H1 (cell line): ENCODE data around the gene STEEP1. TPM values are rescaled to one million over a fixed set of nuclear protein-coding genes. Genes with fewer than 3 reads are reported as not detected.

Source experiments
- CTCF ChIA-PET: fragments of 300-600 bp; sonication (Branson Sonifier 250); formaldehyde crosslinking; loops from one replicate; lab custom pipeline; 2021; ENCODE audit not compliant: partially characterized antibody; lab: Charles Lee
- POLR2A ChIA-PET: fragments of 300-600 bp; sonication (Branson Sonifier 250); formaldehyde crosslinking; loops from one replicate; lab custom pipeline; 2021; ENCODE audit warnings: inconsistent platforms; ENCODE audit not compliant: partially characterized antibody; lab: Charles Lee
- DNase-seq, 2 experiments: peaks; one replicate each; pipeline versions ENCODE4 v3.0.0 to v3.0.0-alpha.2; 2010 to 2022; ENCODE audit warnings: low spot score in 2 of 2, low read depth in 1 of 2, mixed read lengths in 1 of 2
- FAIRE-seq: peaks from 2 replicates; lab custom pipeline; 2011; peaks lifted over from hg19 to GRCh38; lab: Jason Lieb, UNC
- H2AFZ ChIP-seq: 2 replicates; pipeline ENCODE4 v1.8.1; 2012; ENCODE audit warnings: low read length, inconsistent platforms
- H2AK5ac ChIP-seq: 2 replicates; pipeline ENCODE4 v1.6.1; 2013; ENCODE audit warnings: low read depth, low read length
- H2BK120ac ChIP-seq: replicated peaks from 2 replicates; pipeline ENCODE3; 2013; ENCODE audit warnings: low read depth, low read length, inconsistent platforms
- H2BK12ac ChIP-seq: 2 replicates; pipeline ENCODE4 v1.6.1; 2013; ENCODE audit warnings: low read depth, low read length
- H2BK15ac ChIP-seq: 2 replicates; pipeline ENCODE4 v1.6.1; 2013; ENCODE audit warnings: low read length
- H2BK20ac ChIP-seq: 2 replicates; pipeline ENCODE4 v1.6.1; 2013; ENCODE audit warnings: low read length
- H2BK5ac ChIP-seq: 2 replicates; pipeline ENCODE4 v1.6.1; 2013; ENCODE audit warnings: low read depth, low read length
- H3K14ac ChIP-seq: 2 replicates; pipeline ENCODE4 v1.6.1; 2013; ENCODE audit warnings: inconsistent platforms; ENCODE audit not compliant: insufficient read length
- H3K18ac ChIP-seq: 2 replicates; pipeline ENCODE4 v1.6.1; 2013; ENCODE audit warnings: low read length; ENCODE audit errors: extremely low read depth
- H3K23ac ChIP-seq: 2 replicates; pipeline ENCODE4 v1.6.1; 2013; ENCODE audit warnings: inconsistent platforms; ENCODE audit not compliant: insufficient read length
- H3K23me2 ChIP-seq: 2 replicates; pipeline ENCODE4 v1.6.1; 2013; ENCODE audit warnings: low read depth, low read length
- H3K27ac ChIP-seq: 2 replicates; pipeline ENCODE4 v1.6.1; 2011; ENCODE audit warnings: low read depth, low read length, inconsistent platforms
- H3K27me3 ChIP-seq, 4 experiments: replicated peaks in 1 of 4; 1 replicate in 1 of 4; 2 replicates in 3 of 4; pipeline versions ENCODE4 v1.6.1 to v1.8.1; 2011 to 2013; ENCODE audit warnings: low read length in 3 of 4, mild to moderate bottlenecking in 3 of 4, inconsistent platforms in 2 of 4, mixed read lengths in 2 of 4, moderate library complexity in 1 of 4; ENCODE audit not compliant: control insufficient read depth in 3 of 4, insufficient read depth in 3 of 4; ENCODE audit errors: extremely low read depth in 1 of 4
- H3K36me3 ChIP-seq, 4 experiments: 2 replicates each; pipeline versions ENCODE4 v1.6.1 to v1.8.1; 2011 to 2013; ENCODE audit warnings: mild to moderate bottlenecking in 4 of 4, low read length in 3 of 4, moderate library complexity in 2 of 4, control low read depth in 1 of 4, inconsistent platforms in 1 of 4; ENCODE audit not compliant: insufficient read depth in 4 of 4, control insufficient read depth in 2 of 4
- H3K4ac ChIP-seq: replicated peaks from 2 replicates; pipeline ENCODE3; 2013; ENCODE audit warnings: low read length, low read depth, mixed read lengths, inconsistent platforms; ENCODE audit not compliant: insufficient read length
- H3K4me1 ChIP-seq, 4 experiments: replicated peaks in 1 of 4; 1 replicate in 1 of 4; 2 replicates in 3 of 4; pipeline versions ENCODE4 v1.6.1 to v1.8.1; 2011 to 2013; ENCODE audit warnings: low read length in 3 of 4, inconsistent platforms in 2 of 4, mixed read lengths in 1 of 4; ENCODE audit not compliant: insufficient read depth in 4 of 4, control insufficient read depth in 3 of 4
- H3K4me2 ChIP-seq, 2 experiments: 2 replicates each; pipeline versions ENCODE4 v1.6.1 to v1.8.1; 2011 to 2013; ENCODE audit warnings: low read depth in 2 of 2, low read length in 2 of 2, control low read depth in 1 of 2, inconsistent platforms in 1 of 2, mild to moderate bottlenecking in 1 of 2; ENCODE audit not compliant: insufficient read depth in 1 of 2
- H3K4me3 ChIP-seq, 4 experiments: fragments of 200-600, 300-600 bp in 1 of 4; sonication (generic), shearing (Covaris generic), sonication (Bioruptor Twin) in 1 of 4; 2 replicates each; pipeline versions ENCODE4 v1.5.1 to v1.8.1; 2011 to 2016; ENCODE audit warnings: low read length in 4 of 4, low read depth in 3 of 4, control low read depth in 2 of 4, inconsistent platforms in 2 of 4, mild to moderate bottlenecking in 2 of 4, mixed read lengths in 1 of 4, moderate library complexity in 1 of 4; ENCODE audit not compliant: insufficient read depth in 2 of 4; ENCODE audit errors: extremely low read depth in 1 of 4
- H3K56ac ChIP-seq: replicated peaks from 2 replicates; pipeline ENCODE3; 2013; ENCODE audit warnings: low read depth, mild to moderate bottlenecking, mixed read lengths, low read length, inconsistent platforms; ENCODE audit not compliant: insufficient read length
- H3K79me1 ChIP-seq: 2 replicates; pipeline ENCODE4 v1.6.1; 2013; ENCODE audit warnings: low read depth, low read length, control low read depth
- H3K79me2 ChIP-seq, 2 experiments: 2 replicates each; pipeline versions ENCODE4 v1.6.1 to v1.8.1; 2012 to 2013; ENCODE audit warnings: low read length in 2 of 2, mild to moderate bottlenecking in 2 of 2, inconsistent platforms in 1 of 2; ENCODE audit not compliant: insufficient read depth in 2 of 2, control insufficient read depth in 1 of 2
- H3K9ac ChIP-seq, 4 experiments: replicated peaks in 1 of 4; 1 replicate in 1 of 4; 2 replicates in 3 of 4; pipeline versions ENCODE4 v1.6.1 to v1.8.1; 2011 to 2013; ENCODE audit warnings: low read depth in 3 of 4, low read length in 3 of 4, control low read depth in 2 of 4, mild to moderate bottlenecking in 2 of 4, moderate library complexity in 2 of 4, inconsistent platforms in 1 of 4; ENCODE audit errors: extremely low read depth in 1 of 4
- H3K9me3 ChIP-seq, 2 experiments: 2 replicates each; pipeline versions ENCODE4 v1.6.1 to v1.8.1; 2012 to 2013; ENCODE audit warnings: mild to moderate bottlenecking in 2 of 2, moderate library complexity in 2 of 2, control low read depth in 1 of 2, inconsistent platforms in 1 of 2, low read depth in 1 of 2, low read length in 1 of 2, mixed read lengths in 1 of 2; ENCODE audit not compliant: insufficient read depth in 2 of 2
- H4K20me1 ChIP-seq, 2 experiments: replicated peaks in 1 of 2; 2 replicates each; pipeline versions ENCODE3 to v1.8.1; 2011 to 2013; ENCODE audit warnings: inconsistent platforms in 2 of 2, low read length in 2 of 2, mild to moderate bottlenecking in 1 of 2; ENCODE audit not compliant: insufficient read depth in 2 of 2, control insufficient read depth in 1 of 2
- H4K5ac ChIP-seq: 2 replicates; pipeline ENCODE4 v1.6.1; 2013; ENCODE audit warnings: low read length, low read depth, mixed read lengths, inconsistent platforms; ENCODE audit not compliant: insufficient read length
- H4K8ac ChIP-seq: 2 replicates; pipeline ENCODE4 v1.8.0; 2013; ENCODE audit warnings: mild to moderate bottlenecking, moderate library complexity, low read length, inconsistent platforms; ENCODE audit not compliant: insufficient read depth; ENCODE audit errors: extremely low read depth
- H4K91ac ChIP-seq: replicated peaks from 2 replicates; pipeline ENCODE3; 2013; ENCODE audit warnings: low read length, mixed read lengths, inconsistent platforms; ENCODE audit not compliant: insufficient read length
- BACH1 ChIP-seq: IDR thresholded peaks from 2 replicates; pipeline ENCODE4 v1.6.1; 2012; ENCODE audit warnings: low read length, improper control_type of control experiment
- BRCA1 ChIP-seq: IDR thresholded peaks from 2 replicates; pipeline ENCODE4 v1.6.1; 2012; ENCODE audit warnings: low read depth, low read length, improper control_type of control experiment
- MAFK ChIP-seq: IDR thresholded peaks from 2 replicates; pipeline ENCODE4 v1.6.1; 2012; ENCODE audit warnings: low read depth, mild to moderate bottlenecking, improper control_type of control experiment, low read length
- PHF8 ChIP-seq: fragments of 200-600 bp; sonication (generic); conservative IDR thresholded peaks from 2 replicates; pipeline ENCODE4 v1.7.1; 2012; ENCODE audit warnings: low read depth, mild to moderate bottlenecking, inconsistent platforms, low read length, moderate library complexity
- SAP30 ChIP-seq: fragments of 300-600 bp; sonication (generic); IDR thresholded peaks from 2 replicates; pipeline ENCODE4 v1.7.1; 2012; ENCODE audit warnings: low read length, moderate library complexity, mild to moderate bottlenecking, inconsistent platforms; ENCODE audit not compliant: insufficient read depth, insufficient replicate concordance
- WGBS, 2 experiments: shearing (Covaris generic) in 1 of 2; methylation state at CpG; one replicate each; pipeline versions ENCODE4 v1.1.6 to v1.1.7; 2013 to 2015; ENCODE audit warnings: low lambda C conversion rate in 2 of 2, mixed read lengths in 2 of 2, inconsistent platforms in 1 of 2, low coverage in 1 of 2, missing lambda C conversion rate in 1 of 2; ENCODE audit not compliant: insufficient replicate concordance in 2 of 2, insufficient coverage in 1 of 2, insufficient read length in 1 of 2; ENCODE audit errors: extremely low coverage in 1 of 2, missing lambda C conversion rate in 1 of 2; 5-methylcytosine and 5-hydroxymethylcytosine counted together
- polyA plus RNA-seq, 7 experiments: library from polyadenylated mRNA; depleted of rRNA in 3 of 7; stranded (reverse) in 5 of 7; unstranded in 2 of 7; fragments of >200 nt in 5 of 7; fragments of 200-250 nt in 2 of 7; gene quantifications; 1 replicate in 5 of 7; 2 replicates in 1 of 7; 4 replicates in 1 of 7; pipeline versions ENCODE4 v1.2.1 to v1.2.3, GENCODE V29; 2011 to 2013; ENCODE audit warnings: missing spikeins in 2 of 7, mixed read lengths in 2 of 7
- total RNA-seq: library from RNA; stranded (reverse); fragmentation: NEBNext Ultra II Directional; extraction: Animal tissue kit (Norgen Biotek cat#: 25700); gene quantifications from 2 replicates; pipeline ENCODE4 v1.2.1, GENCODE V29; 2021

The STEEP1 gene
- total and polyA plus RNA-seq, 2 of the 8 experiments (the other 6 are each of a cell fraction or from before 2014, with no cell fraction given) = 9.2 to 29.7 TPM

GRCh38 chrX:119492463-119492862, 72.7 kb downstream of the STEEP1 start:
- DNase-seq = no peak
- Histone ChIP-seq H3K79me1 (no peaks in the 10 kb centered on the region), H2AFZ (no peak overlapping the region), H3K18ac (no peak overlapping the region), H3K4me3 (no peak overlapping the region), H2BK15ac (no peak overlapping the region), H3K27ac (no peak overlapping the region), H3K23me2 (no peaks in the 10 kb centered on the region), H3K23ac (no peak overlapping the region), H4K8ac (no peak overlapping the region), H3K4me1 (no peaks in the 10 kb centered on the region), H3K27me3 (no peaks in the 10 kb centered on the region), H3K4ac (no peak overlapping the region), H4K5ac (no peak overlapping the region), H2AK5ac (no peak overlapping the region), H2BK120ac (no peak overlapping the region), H3K79me2 (no peaks in the 10 kb centered on the region), H3K56ac (no peak overlapping the region), H3K14ac (no peak overlapping the region), H2BK5ac (no peak overlapping the region), H2BK20ac (no peak overlapping the region), H3K9me3 (no peaks in the 10 kb centered on the region), H3K9ac (no peak overlapping the region), H4K20me1 (no peaks in the 10 kb centered on the region), H3K36me3 (no peaks in the 10 kb centered on the region), H2BK12ac (no peak overlapping the region), H4K91ac (no peak overlapping the region), H3K4me2 (no peak overlapping the region)
- TF ChIP-seq BRCA1 (no peak), SAP30 (no peak), PHF8 (no peak), MAFK (no peak), BACH1 (no peak)
- CTCF ChIA-PET = interaction anchor here (0.6 kb wide), 1 partner anchor 501 kb away, joined by 3 read pairs; no protein-coding TSS in a partner anchor
- POLR2A ChIA-PET = interaction anchor here (0.6 kb wide), 1 partner anchor 247 kb away, joined by 4 read pairs; no protein-coding TSS in a partner anchor
- no peak for FAIRE-seq
- 86% methylated on average over 2 of the region's 2 CpGs; no CpG with 5 or more reads in 1 of the 2 experiments for WGBS, 2 experiments
